ENCODE results near the gene AKR1C2. TPM values are rescaled to one million over a fixed set of nuclear protein-coding genes. Genes with fewer than 3 reads are reported as not detected.
"Not testable (repeated sequence)": the region's sequence is repeated elsewhere in the genome, so short reads cannot be mapped to it uniquely, and the experiment has no call there.

AKR1C2 gene
- total RNA-seq, 1 donor, result 5.2 TPM

DNA sequence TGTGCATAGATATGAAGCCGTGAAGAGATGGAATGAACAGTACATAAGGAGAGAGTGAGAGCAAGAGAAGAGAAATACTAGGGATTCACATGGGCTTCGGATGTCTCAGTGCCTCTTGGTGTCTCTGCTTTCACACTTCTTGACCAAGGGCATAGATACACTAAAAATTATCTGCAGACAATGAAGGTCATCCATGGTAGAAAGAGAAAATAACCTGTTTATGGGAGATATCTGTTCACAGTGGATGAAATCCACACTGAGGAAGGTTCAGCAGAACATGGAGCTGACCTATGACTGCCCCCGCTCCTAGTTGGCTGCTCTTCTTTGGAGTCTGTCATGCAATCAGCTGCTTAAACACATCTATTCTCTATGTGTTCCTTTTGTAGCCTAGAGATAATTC lies 34.4 kb downstream of the AKR1C2 start:
- H3K4me3 ChIP-seq (ENCODE audit: low read depth, low read length); DNase-seq (ENCODE audit: low read depth): not testable (repeated sequence)

- not testable (repeated sequence) for DNase-seq (ENCODE audit: low read depth); H3K4me3 ChIP-seq (ENCODE audit: low read depth, low read length)
Observed at GRCh38 chr10:4967189-4967588, 36.5 kb downstream of the AKR1C2 start.

- not testable (repeated sequence) for H3K4me3 ChIP-seq (ENCODE audit: low read depth, low read length); DNase-seq (ENCODE audit: low read depth)
Observed at GRCh38 chr10:4965763-4966162, 37.9 kb downstream of the AKR1C2 start.

DNA sequence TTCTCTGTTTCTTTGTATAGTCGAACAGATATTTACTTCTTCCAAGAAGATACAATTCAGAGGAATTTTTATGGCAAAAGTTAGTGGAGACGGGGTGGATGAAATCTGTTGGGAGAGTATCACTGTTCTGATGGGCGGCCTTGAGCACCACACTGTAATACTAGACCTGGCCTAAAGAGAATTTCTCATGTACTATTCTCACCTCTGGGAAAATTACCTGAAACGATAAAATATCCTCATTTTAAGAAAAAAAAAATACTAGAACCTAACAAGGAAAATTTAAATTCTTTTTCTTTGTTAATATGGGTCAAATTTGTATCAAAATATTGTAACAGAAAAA lies 39.9 kb downstream of the AKR1C2 start:
- peak overlapping the region; percentile 21 for H3K4me3 ChIP-seq (ENCODE audit: low read depth, low read length)
- DNase-seq (ENCODE audit: low read depth), result not testable (repeated sequence)

- not testable (repeated sequence) for DNase-seq (ENCODE audit: low read depth)
- peak within 1 kb of the TSS; percentile 33 for H3K4me3 ChIP-seq (ENCODE audit: low read depth, low read length)
Observed at GRCh38 chr10:4962876-4963814, 40.5 kb downstream of the AKR1C2 start, which contains the start of gene AKR1C1. AKR1C1 (plus strand) TSS chr10:4963415; CDS start chr10:4963445, 30 bp downstream.

DNA sequence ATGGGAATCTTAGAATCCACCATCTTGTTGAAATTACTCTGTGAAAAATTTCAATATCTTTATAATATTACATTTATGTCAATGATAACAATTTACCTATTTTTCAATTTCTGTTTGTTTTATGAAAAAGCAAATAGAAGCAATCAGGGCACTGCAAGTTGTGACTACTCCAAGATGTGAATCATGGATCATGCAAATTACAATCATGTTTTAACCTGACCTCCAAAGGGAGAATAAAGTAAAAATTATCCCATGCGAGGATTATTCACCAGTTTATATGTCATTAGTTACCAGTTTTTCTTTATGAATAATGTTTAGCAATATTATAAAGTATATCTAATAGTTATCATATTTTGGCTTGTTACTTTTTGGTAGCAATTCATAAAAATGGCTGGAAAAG lies 41.3 kb downstream of the AKR1C2 start:
- not testable (repeated sequence) for H3K4me3 ChIP-seq (ENCODE audit: low read depth, low read length)

DNA sequence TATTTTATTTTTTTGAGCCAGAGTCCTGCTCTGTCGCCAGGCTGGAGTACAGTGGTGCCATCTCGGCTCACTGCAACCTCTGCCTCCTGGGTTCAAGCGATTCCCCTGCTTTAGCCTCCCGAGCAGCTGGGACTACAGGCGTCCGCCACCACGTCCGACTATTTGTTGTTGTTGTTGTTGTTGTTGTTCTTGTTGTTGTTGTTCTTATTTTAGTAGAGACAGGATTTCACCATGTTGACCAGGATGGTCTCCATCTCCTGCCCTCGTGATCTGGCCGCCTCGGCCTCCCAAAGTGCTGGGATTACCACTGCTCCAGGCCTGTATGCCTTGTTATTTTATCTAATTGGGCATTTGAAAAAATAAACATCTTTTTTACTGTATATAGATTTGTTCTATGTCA lies 42.1 kb downstream of the AKR1C2 start:
- DNase-seq (ENCODE audit: low read depth); H3K4me3 ChIP-seq (ENCODE audit: low read depth, low read length): not testable (repeated sequence)

More for the DNA sequence above, 41.3 kb downstream of the AKR1C2 start:
- DNase-seq (ENCODE audit: low read depth), result not testable (repeated sequence)

DNA sequence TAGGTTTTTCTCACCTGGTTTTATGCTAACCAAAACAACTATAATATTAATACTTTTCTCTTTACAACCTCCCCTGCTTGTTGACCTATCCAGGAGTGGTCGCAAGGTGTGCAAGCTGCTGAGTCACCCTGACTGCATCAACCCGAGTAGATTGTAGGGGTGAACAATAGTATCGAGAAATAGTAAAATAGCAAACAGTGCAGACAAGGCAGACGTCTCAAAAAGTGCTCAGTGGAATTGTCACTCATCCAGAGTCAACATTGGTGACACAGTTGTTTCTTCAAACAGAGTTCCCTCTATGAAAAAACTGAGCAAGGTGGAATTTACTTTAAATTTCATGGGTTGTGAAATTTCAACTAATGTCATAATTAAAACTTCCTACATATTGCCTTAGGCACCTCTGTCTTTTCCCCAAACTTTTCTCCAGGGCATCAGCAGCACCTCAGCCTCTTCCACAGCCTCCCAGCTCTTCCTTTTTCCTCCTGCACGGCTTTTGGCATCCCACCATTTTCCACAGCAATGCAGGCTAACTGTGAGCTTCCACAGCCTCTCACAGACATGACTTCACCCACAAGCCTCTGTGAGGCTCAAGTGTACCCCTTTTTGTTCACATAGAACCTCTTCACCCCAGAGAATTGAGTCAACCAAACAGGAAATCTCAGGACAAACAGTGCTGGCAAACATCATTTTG lies 46.6 kb downstream of the AKR1C2 start:
- not testable (repeated sequence) for H3K4me3 ChIP-seq (ENCODE audit: low read depth, low read length)

DNA sequence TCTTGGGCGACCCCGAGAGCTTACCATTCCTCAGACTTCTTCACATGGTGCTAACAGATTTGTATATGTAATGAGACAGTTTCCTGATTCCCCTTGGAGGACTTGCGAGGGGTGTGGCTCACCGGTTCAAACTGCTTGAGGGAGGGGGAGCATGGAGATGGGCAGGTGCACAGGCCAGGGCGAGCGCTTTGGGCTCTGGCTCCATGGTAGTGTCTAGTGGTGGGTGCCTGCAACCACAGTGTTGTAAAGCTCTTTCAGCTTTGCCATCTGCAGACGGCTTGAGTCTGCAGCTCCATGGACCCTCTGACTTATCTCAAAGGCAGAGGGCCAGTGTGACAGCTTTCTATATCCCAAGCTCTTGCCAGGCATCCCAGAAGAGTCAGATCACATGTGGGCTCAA lies 47.6 kb downstream of the AKR1C2 start:
- not testable (repeated sequence) for H3K4me3 ChIP-seq (ENCODE audit: low read depth, low read length); DNase-seq (ENCODE audit: low read depth)

More for the DNA sequence above, 46.6 kb downstream of the AKR1C2 start:
- DNase-seq (ENCODE audit: low read depth), result not testable (repeated sequence)

GRCh38 chr10:4953405-4953804 lies 50.3 kb downstream of the AKR1C2 start:
- no peak for DNase-seq (ENCODE audit: low read depth)
- TF ChIP-seq, protein P1, sequence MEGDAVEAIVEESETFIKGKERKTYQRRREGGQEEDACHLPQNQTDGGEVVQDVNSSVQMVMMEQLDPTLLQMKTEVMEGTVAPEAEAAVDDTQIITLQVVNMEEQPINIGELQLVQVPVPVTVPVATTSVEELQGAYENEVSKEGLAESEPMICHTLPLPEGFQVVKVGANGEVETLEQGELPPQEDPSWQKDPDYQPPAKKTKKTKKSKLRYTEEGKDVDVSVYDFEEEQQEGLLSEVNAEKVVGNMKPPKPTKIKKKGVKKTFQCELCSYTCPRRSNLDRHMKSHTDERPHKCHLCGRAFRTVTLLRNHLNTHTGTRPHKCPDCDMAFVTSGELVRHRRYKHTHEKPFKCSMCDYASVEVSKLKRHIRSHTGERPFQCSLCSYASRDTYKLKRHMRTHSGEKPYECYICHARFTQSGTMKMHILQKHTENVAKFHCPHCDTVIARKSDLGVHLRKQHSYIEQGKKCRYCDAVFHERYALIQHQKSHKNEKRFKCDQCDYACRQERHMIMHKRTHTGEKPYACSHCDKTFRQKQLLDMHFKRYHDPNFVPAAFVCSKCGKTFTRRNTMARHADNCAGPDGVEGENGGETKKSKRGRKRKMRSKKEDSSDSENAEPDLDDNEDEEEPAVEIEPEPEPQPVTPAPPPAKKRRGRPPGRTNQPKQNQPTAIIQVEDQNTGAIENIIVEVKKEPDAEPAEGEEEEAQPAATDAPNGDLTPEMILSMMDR (IDR thresholded peaks at IDR 0.05; ENCODE audit: insufficient read depth, low read depth, low read length), result no peak
- no peak overlapping the region for H3K4me3 ChIP-seq (ENCODE audit: low read depth, low read length)

GRCh38 chr10:4951512-4952162 lies 52.0 kb downstream of the AKR1C2 start:
- DNase-seq (ENCODE audit: low read depth); H3K4me3 ChIP-seq (ENCODE audit: low read depth, low read length): not testable (repeated sequence)

Measured in fibroblast of villous mesenchyme (primary cell).